ENCODE results near the gene CARMIL1. TPM values are rescaled to one million over a fixed set of nuclear protein-coding genes. Genes with fewer than 3 reads are reported as not detected.

The CARMIL1 gene
- total RNA-seq, 1 experiment from 2014 or later: 23.6 TPM

DNA sequence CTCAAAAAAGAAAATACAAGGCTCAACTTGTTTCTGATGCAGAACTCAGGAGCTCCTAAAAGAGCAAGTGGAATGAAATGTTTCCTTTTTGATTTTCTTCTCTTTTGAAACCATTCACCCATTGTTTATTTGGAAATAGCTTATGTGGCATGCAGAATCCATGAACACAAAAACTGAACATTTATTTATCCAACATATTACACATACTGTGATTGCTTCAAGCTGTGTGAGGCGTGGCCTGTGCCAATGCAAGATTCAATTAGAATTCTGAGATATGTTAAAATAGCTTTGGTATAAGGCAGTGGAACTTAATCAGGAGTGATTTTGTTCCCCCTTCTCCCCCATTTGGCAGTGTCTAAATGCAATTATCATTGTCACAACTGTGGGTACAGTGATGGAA lies 45.9 kb upstream of the CARMIL1 start:
- H3K14ac ChIP-seq (ENCODE audit: insufficient read depth, low read length): no peak overlapping the region
- no peak overlapping the region for H3K18ac ChIP-seq (ENCODE audit: insufficient read length, low read depth, low read length)
- H3K79me1 ChIP-seq (ENCODE audit: insufficient read depth, low read depth, low read length, poor library complexity, severe bottlenecking): no peaks in the 10 kb centered on the region
- no peak overlapping the region for H3K56ac ChIP-seq (ENCODE audit: insufficient read length, low read depth, low read length)
- no CpG with 5 or more reads among the region's 1 CpG for WGBS (ENCODE audit: extremely low coverage, insufficient read length, low lambda C conversion rate)
- H4K20me1 ChIP-seq (ENCODE audit: control insufficient read depth, insufficient read depth, insufficient read length): no peaks in the 10 kb centered on the region
- no peak overlapping the region for H2BK15ac ChIP-seq (ENCODE audit: low read depth, low read length)
- H3K27me3 Mint-ChIP-seq (ENCODE audit: low read depth): no peaks in the 10 kb centered on the region
- no peak overlapping the region for H2BK120ac ChIP-seq (ENCODE audit: low read depth, low read length, poor library complexity, severe bottlenecking)
- H3K27me3 ChIP-seq (ENCODE audit: insufficient read depth, low read length): no peaks in the 10 kb centered on the region
- H3K4me2 ChIP-seq (ENCODE audit: insufficient read depth, insufficient read length, low read length): no peak overlapping the region
- no peak overlapping the region for H3K4ac ChIP-seq (ENCODE audit: low read depth, low read length)
- H3K79me2 ChIP-seq (ENCODE audit: insufficient read depth, low read length): no peaks in the 10 kb centered on the region
- H2AK5ac ChIP-seq (ENCODE audit: insufficient read length, low read length): no peak overlapping the region
- H2AFZ ChIP-seq (ENCODE audit: low read length): no peak overlapping the region
- no peaks in the 10 kb centered on the region for H3K23me2 ChIP-seq (ENCODE audit: insufficient read length, low read depth, low read length, poor library complexity, severe bottlenecking)
- no peak overlapping the region for H3K23ac ChIP-seq (ENCODE audit: insufficient read length, low read depth, low read length)
- no peaks in the 10 kb centered on the region for H3K4me1 ChIP-seq (ENCODE audit: insufficient read depth, low read length)
- H2BK12ac ChIP-seq (ENCODE audit: insufficient read length, low read depth, low read length): no peak overlapping the region
- no peak overlapping the region for H4K5ac ChIP-seq (ENCODE audit: insufficient read length, low read depth, low read length)
- H2BK20ac ChIP-seq (ENCODE audit: low read depth, low read length, poor library complexity, severe bottlenecking): no peak overlapping the region
- no peaks in the 10 kb centered on the region for H3K36me3 Mint-ChIP-seq (ENCODE audit: insufficient read depth in 1 of 3, low read depth in 3 of 3)
- no peak overlapping the region for H3K4me3 Mint-ChIP-seq
- H3K9me3 Mint-ChIP-seq: no peaks in the 10 kb centered on the region
- no peak for DNase-seq
- H3K27ac Mint-ChIP-seq: no peak overlapping the region
- H2BK5ac ChIP-seq (ENCODE audit: insufficient read length, low read length): no peak overlapping the region
- TF ChIP-seq, protein P1, sequence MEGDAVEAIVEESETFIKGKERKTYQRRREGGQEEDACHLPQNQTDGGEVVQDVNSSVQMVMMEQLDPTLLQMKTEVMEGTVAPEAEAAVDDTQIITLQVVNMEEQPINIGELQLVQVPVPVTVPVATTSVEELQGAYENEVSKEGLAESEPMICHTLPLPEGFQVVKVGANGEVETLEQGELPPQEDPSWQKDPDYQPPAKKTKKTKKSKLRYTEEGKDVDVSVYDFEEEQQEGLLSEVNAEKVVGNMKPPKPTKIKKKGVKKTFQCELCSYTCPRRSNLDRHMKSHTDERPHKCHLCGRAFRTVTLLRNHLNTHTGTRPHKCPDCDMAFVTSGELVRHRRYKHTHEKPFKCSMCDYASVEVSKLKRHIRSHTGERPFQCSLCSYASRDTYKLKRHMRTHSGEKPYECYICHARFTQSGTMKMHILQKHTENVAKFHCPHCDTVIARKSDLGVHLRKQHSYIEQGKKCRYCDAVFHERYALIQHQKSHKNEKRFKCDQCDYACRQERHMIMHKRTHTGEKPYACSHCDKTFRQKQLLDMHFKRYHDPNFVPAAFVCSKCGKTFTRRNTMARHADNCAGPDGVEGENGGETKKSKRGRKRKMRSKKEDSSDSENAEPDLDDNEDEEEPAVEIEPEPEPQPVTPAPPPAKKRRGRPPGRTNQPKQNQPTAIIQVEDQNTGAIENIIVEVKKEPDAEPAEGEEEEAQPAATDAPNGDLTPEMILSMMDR (conservative IDR thresholded peaks at IDR 0.05): no peak
- H3K9ac ChIP-seq (ENCODE audit: extremely low read depth, insufficient read length, low read length): no peak overlapping the region
- no peak overlapping the region for H4K8ac ChIP-seq (replicated peaks; ENCODE audit: insufficient read length, low read depth, low read length)
- H3K4me1 Mint-ChIP-seq: no peaks in the 10 kb centered on the region
- no peak overlapping the region for H4K91ac ChIP-seq (ENCODE audit: insufficient read length, low read depth, low read length)
- H3K9me3 ChIP-seq (ENCODE audit: control insufficient read depth, low read depth, low read length): no peaks in the 10 kb centered on the region
- no peak overlapping the region for H3T11ph ChIP-seq (ENCODE audit: low read length)
- H3K27ac ChIP-seq (ENCODE audit: insufficient read length, low read depth, low read length): no peak overlapping the region

Data from H9 (cell line).